IPS-NIHi7 (cell line): ENCODE data around the gene ADGRD1.
"Not testable (repeated sequence)": the region's sequence is repeated elsewhere in the genome, so short reads cannot be mapped to it uniquely, and the experiment has no call there.

Experiments used
- DNase-seq: peaks from one replicate; pipeline ENCODE4 v3.0.0; 2012; ENCODE audit warnings: mixed read lengths; ENCODE audit errors: extremely low spot score

ADGRD1 gene

GRCh38 chr12:130953771-130954543, at the start of gene ADGRD1:
TSS of gene ADGRD1 (plus strand) at chr12:130953907. CDS start at chr12:130954466, 559 bp downstream.
- peak; percentile 46 for DNase-seq

GRCh38 chr12:130904064-130904463, 49.6 kb upstream of the ADGRD1 start:
- no peak for DNase-seq

- DNase-seq: not testable (repeated sequence)
These were observed 48.7 kb upstream of the ADGRD1 start for GRCh38 chr12:130904936-130905455.

GRCh38 chr12:130909111-130909510, 44.6 kb upstream of the ADGRD1 start:
- DNase-seq: no peak

- DNase-seq: no peak
These were observed 42.5 kb upstream of the ADGRD1 start for GRCh38 chr12:130911193-130911592.

- DNase-seq: no peak
These were observed 41.8 kb upstream of the ADGRD1 start for GRCh38 chr12:130911933-130912332.

GRCh38 chr12:130916241-130916911, 37.3 kb upstream of the ADGRD1 start:
- DNase-seq: peak; percentile 84

GRCh38 chr12:130917607-130918006, 36.1 kb upstream of the ADGRD1 start:
- no peak for DNase-seq

GRCh38 chr12:130919086-130919485, 34.6 kb upstream of the ADGRD1 start:
- no peak for DNase-seq

GRCh38 chr12:130920119-130920703, 33.5 kb upstream of the ADGRD1 start:
- DNase-seq: no peak

- no peak for DNase-seq
These were observed 32.9 kb upstream of the ADGRD1 start for GRCh38 chr12:130920723-130921381.

GRCh38 chr12:130922511-130922953, 31.2 kb upstream of the ADGRD1 start:
- no peak for DNase-seq

GRCh38 chr12:130924966-130925665, 28.6 kb upstream of the ADGRD1 start:
- DNase-seq: no peak

GRCh38 chr12:130925666-130926015, 28.1 kb upstream of the ADGRD1 start:
- DNase-seq: no peak

- DNase-seq: no peak
These were observed 24.3 kb upstream of the ADGRD1 start for GRCh38 chr12:130929363-130929762.

- no peak for DNase-seq
These were observed 21.4 kb upstream of the ADGRD1 start for GRCh38 chr12:130932061-130932930.

- DNase-seq: no peak
These were observed 20.3 kb upstream of the ADGRD1 start for GRCh38 chr12:130933269-130933995.

GRCh38 chr12:130934753-130935152, 19.0 kb upstream of the ADGRD1 start:
- no peak for DNase-seq

- DNase-seq: no peak
These were observed 17.1 kb upstream of the ADGRD1 start for GRCh38 chr12:130936561-130936960.

GRCh38 chr12:130937063-130937462, 16.6 kb upstream of the ADGRD1 start:
- no peak for DNase-seq
